HG02678 (cell line): Measurements from ENCODE around the gene HOXC5.

ENCODE experiments used
- ATAC-seq: cut with Tn5 transposase; IDR thresholded peaks from one replicate; pipeline ENCODE4 v1.9.1; 2021; ENCODE audit warnings: mild to moderate bottlenecking, moderate library complexity; ENCODE audit not compliant: unreplicated experiment

The HOXC5 gene

GRCh38 chr12:54006559-54007220 is 26.2 kb upstream of the HOXC5 start:
- no peak for ATAC-seq

GRCh38 chr12:54007538-54008259 is 25.2 kb upstream of the HOXC5 start:
- ATAC-seq, result no peak

- no peak for ATAC-seq
Measured at GRCh38 chr12:54008260-54008552, 24.6 kb upstream of the HOXC5 start.

- no peak for ATAC-seq
Measured at GRCh38 chr12:54009171-54010052, 23.4 kb upstream of the HOXC5 start.

GRCh38 chr12:54010053-54010971 is 22.5 kb upstream of the HOXC5 start:
- ATAC-seq, result no peak

- no peak for ATAC-seq
Measured at GRCh38 chr12:54010972-54011664, 21.7 kb upstream of the HOXC5 start.

GRCh38 chr12:54011665-54012532 is 21.0 kb upstream of the HOXC5 start:
- no peak for ATAC-seq

GRCh38 chr12:54012631-54013409 is 20.0 kb upstream of the HOXC5 start:
- ATAC-seq, result no peak

GRCh38 chr12:54014377-54015017 is 18.4 kb upstream of the HOXC5 start:
- ATAC-seq, result no peak

- no peak for ATAC-seq
Measured at GRCh38 chr12:54015018-54015931, 17.6 kb upstream of the HOXC5 start.

GRCh38 chr12:54016051-54016450 is 16.8 kb upstream of the HOXC5 start:
- no peak for ATAC-seq

GRCh38 chr12:54016478-54016964 is 16.3 kb upstream of the HOXC5 start:
- no peak for ATAC-seq

GRCh38 chr12:54017027-54017788 is 15.6 kb upstream of the HOXC5 start:
- ATAC-seq, result peak; percentile 14

- peak; percentile 75 for ATAC-seq
Measured at GRCh38 chr12:54017878-54018467, 14.9 kb upstream of the HOXC5 start.

GRCh38 chr12:54018468-54018984 is 14.3 kb upstream of the HOXC5 start:
- no peak for ATAC-seq
